ENCODE results near the gene ULK4.
"Not testable (repeated sequence)": the region's sequence is repeated elsewhere in the genome, so short reads cannot be mapped to it uniquely, and the experiment has no call there.

ULK4 gene

DNA sequence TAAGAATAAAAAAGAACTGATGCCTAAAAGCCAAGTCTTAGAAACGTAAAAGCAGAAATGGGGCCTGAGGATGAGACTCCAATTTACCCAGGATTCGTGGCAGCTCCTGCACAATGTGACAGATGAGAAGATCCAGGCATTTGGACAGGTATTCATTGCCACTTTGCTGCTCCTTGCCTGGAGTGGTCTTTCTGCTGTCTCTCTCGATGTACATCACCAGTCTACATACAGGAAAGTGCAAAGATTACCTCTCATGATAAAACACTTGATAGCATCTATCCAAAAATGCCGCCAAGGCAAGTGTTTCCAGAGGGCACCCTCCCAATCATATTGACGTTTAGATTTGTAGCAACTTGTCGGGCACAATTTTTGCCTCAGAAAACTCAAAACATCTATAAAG lies 244.3 kb downstream of the ULK4 start:
- no peaks in the 10 kb centered on the region for H3K9me3 ChIP-seq (ENCODE audit: control insufficient read depth, low read length)
- no peaks in the 10 kb centered on the region for H3K27me3 ChIP-seq (ENCODE audit: control insufficient read depth, insufficient read depth, low read length, poor library complexity, severe bottlenecking)
- 93 to 95% methylated on average over 6 of the region's 6 CpGs for WGBS, 2 experiments
- H3K36me3 ChIP-seq (ENCODE audit: control insufficient read depth, insufficient read depth, low read length), result no peaks in the 10 kb centered on the region
- H3K27ac ChIP-seq (ENCODE audit: insufficient read depth, low read depth, low read length, poor library complexity, severe bottlenecking), result no peak overlapping the region
- H3K4me3 ChIP-seq (ENCODE audit: insufficient read depth, low read depth, low read length), result no peak overlapping the region
- no peaks in the 10 kb centered on the region for H3K4me1 ChIP-seq (ENCODE audit: control insufficient read depth, insufficient read depth, low read length)

DNA sequence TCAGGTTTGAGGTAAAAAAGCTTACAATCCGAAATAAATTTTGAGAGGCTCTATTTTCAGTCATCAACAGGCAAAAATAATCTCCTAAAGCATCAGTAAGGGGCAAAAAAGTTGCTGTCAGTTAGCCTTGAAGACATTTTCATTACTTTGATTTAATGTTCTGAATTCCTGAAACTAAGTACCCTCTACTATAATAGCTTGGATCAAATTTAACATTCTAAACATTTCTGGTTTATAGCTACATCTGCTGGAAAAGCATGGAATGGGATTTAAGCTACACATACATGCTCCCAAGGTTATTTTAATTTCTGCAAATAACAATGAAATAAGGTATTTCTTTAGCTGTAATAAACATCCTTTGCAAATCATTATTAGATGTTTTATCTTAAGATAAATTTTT lies 245.4 kb downstream of the ULK4 start:
- H3K27ac ChIP-seq (ENCODE audit: insufficient read depth, low read depth, low read length, poor library complexity, severe bottlenecking), result no peak overlapping the region
- no peaks in the 10 kb centered on the region for H3K36me3 ChIP-seq (ENCODE audit: control insufficient read depth, insufficient read depth, low read length)
- no peaks in the 10 kb centered on the region for H3K4me1 ChIP-seq (ENCODE audit: control insufficient read depth, insufficient read depth, low read length)
- no peaks in the 10 kb centered on the region for H3K9me3 ChIP-seq (ENCODE audit: control insufficient read depth, low read length)
- 88 to 89% methylated on average over 1 of the region's 1 CpG for WGBS, 2 experiments
- H3K4me3 ChIP-seq (ENCODE audit: insufficient read depth, low read depth, low read length), result no peak overlapping the region
- no peaks in the 10 kb centered on the region for H3K27me3 ChIP-seq (ENCODE audit: control insufficient read depth, insufficient read depth, low read length, poor library complexity, severe bottlenecking)

DNA sequence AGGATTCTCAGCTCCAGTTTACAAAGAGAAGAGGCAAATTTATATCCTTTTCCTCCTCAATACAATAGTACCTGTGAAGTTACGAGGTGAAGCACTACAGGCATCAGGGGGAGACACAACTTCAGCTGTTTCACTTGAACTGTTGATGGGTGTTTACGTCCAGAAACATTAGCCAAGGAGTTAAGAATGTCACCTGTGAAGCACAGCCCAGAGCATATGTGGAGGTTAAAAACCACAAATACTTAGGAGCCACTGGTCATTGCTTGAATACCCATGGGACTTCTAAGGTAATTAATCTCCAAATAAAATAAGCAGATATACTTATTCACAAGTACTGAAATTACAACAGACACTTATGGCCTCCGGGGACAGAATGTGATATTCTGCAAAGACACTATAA lies 246.5 kb downstream of the ULK4 start:
- Histone ChIP-seq H3K4me3 (ENCODE audit: insufficient read depth, low read depth, low read length) (no peak overlapping the region), H3K27ac (ENCODE audit: insufficient read depth, low read depth, low read length, poor library complexity, severe bottlenecking) (no peak overlapping the region), H3K27me3 (ENCODE audit: control insufficient read depth, insufficient read depth, low read length, poor library complexity, severe bottlenecking) (no peaks in the 10 kb centered on the region), H3K36me3 (ENCODE audit: control insufficient read depth, insufficient read depth, low read length) (no peaks in the 10 kb centered on the region), H3K4me1 (ENCODE audit: control insufficient read depth, insufficient read depth, low read length) (no peaks in the 10 kb centered on the region), H3K9me3 (ENCODE audit: control insufficient read depth, low read length) (no peaks in the 10 kb centered on the region)
- WGBS, 2 experiments, result 93 to 98% methylated on average over 2 to 3 of the region's 3 CpGs

DNA sequence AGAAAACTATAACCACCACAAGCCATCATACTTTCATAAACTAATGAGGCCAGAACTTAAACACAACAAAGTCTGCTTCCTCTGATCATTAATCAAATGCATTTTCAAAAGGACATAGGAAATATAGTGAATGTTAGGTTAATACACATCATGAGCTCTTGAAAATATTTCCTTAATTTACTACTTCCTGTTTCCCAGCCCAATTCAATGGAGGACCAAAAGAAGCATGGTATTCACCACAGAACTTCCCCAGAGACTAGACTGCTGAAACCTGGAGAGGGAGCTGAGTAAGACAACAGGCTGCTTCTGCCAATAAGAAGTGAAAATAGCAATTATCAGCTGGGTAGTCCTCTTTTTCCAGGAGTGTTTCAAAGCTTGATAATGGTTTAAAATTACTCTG lies 250.3 kb downstream of the ULK4 start:
- no peaks in the 10 kb centered on the region for H3K4me1 ChIP-seq (ENCODE audit: control insufficient read depth, insufficient read depth, low read length)
- H3K27ac ChIP-seq (ENCODE audit: insufficient read depth, low read depth, low read length, poor library complexity, severe bottlenecking), result no peak overlapping the region
- no peak overlapping the region for H3K4me3 ChIP-seq (ENCODE audit: insufficient read depth, low read depth, low read length)
- no peaks in the 10 kb centered on the region for H3K36me3 ChIP-seq (ENCODE audit: control insufficient read depth, insufficient read depth, low read length)
- H3K9me3 ChIP-seq (ENCODE audit: control insufficient read depth, low read length), result no peaks in the 10 kb centered on the region
- no peaks in the 10 kb centered on the region for H3K27me3 ChIP-seq (ENCODE audit: control insufficient read depth, insufficient read depth, low read length, poor library complexity, severe bottlenecking)

DNA sequence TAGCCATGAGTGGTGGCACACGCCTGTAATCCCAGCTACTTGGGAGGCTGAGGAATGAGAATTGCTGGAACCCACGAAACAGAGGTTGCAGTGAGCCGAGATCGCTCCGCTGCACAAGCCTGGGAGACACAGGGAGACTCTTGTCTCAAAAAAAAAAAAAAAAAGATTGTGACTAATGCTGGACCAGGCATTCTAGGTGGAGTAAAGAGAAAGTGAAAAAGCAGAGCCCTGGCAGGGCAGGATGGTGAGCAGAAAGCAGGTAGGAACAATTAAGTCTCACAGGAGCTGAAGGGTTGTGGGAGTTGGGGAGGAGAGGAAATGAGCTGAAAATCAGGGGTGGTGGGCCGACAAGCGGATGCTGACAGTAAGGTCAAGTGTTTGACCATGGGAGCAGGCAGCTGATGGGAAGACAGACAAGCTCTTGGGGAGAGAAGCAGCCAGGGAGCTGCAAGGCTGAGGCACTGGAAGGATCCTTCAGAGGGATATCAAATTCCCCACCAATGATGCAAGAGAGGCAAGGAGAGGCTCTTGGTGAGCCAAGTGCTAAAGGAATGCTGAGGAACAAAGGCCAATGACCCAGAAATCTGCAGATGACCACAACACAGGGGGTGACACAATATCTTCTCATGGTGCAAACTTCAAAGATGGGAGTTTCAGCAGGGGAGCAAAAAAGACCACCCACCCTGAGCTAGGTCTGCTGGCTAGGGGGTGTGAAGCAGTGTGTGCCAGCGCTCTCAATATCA lies 251.1 kb downstream of the ULK4 start:
- no peak overlapping the region for H3K27ac ChIP-seq (ENCODE audit: insufficient read depth, low read depth, low read length, poor library complexity, severe bottlenecking)
- H3K4me1 ChIP-seq (ENCODE audit: control insufficient read depth, insufficient read depth, low read length), result no peaks in the 10 kb centered on the region
- WGBS, 2 experiments, result 87 to 88% methylated on average over 8 of the region's 8 CpGs
- no peak overlapping the region for H3K4me3 ChIP-seq (ENCODE audit: insufficient read depth, low read depth, low read length)
- no peaks in the 10 kb centered on the region for H3K9me3 ChIP-seq (ENCODE audit: control insufficient read depth, low read length)
- H3K36me3 ChIP-seq (ENCODE audit: control insufficient read depth, insufficient read depth, low read length), result no peaks in the 10 kb centered on the region
- no peaks in the 10 kb centered on the region for H3K27me3 ChIP-seq (ENCODE audit: control insufficient read depth, insufficient read depth, low read length, poor library complexity, severe bottlenecking)

DNA sequence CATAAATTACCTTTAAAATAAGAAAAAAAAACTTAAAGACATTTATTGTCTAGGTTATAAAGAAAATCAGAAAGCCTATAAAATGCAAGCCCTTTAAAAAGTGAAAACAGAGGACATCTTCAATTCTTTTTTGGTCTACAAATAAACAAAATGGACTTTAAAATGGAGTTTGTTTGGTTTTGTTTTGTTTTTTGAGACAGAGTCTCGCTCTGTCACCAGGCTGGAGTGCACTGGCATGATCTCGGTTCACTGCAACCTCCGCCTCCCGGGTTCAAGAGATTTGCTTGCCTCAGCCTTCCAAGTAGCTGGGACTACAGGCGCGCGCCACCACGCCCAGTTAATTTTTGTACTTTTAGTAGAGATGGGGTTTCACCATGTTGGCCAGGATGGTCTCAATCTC lies 252.7 kb downstream of the ULK4 start:
- H3K4me1 ChIP-seq (ENCODE audit: control insufficient read depth, insufficient read depth, low read length); H3K36me3 ChIP-seq (ENCODE audit: control insufficient read depth, insufficient read depth, low read length): not testable (repeated sequence)

DNA sequence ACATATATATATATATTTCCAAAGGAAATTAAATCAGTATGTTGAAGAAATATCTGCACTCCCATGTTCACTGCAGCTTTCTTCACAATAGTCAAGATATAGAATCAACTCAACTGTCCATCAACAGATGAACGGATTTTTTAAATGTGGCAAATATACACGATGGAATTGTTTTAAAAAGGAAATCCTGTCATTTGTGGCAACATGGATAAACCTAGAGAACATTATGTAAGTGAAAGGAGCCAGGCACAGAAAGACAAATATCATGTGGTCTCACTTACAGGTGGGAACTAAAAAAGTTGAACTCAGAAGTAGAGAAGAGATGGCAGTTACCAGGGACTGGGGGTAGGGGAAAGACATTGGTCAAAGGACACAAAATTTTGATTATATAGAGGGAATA lies 253.7 kb downstream of the ULK4 start:
- Histone ChIP-seq H3K4me1 (ENCODE audit: control insufficient read depth, insufficient read depth, low read length) (no peaks in the 10 kb centered on the region), H3K9me3 (ENCODE audit: control insufficient read depth, low read length) (no peaks in the 10 kb centered on the region), H3K27ac (ENCODE audit: insufficient read depth, low read depth, low read length, poor library complexity, severe bottlenecking) (no peak overlapping the region), H3K36me3 (ENCODE audit: control insufficient read depth, insufficient read depth, low read length) (no peaks in the 10 kb centered on the region), H3K27me3 (ENCODE audit: control insufficient read depth, insufficient read depth, low read length, poor library complexity, severe bottlenecking) (no peaks in the 10 kb centered on the region), H3K4me3 (ENCODE audit: insufficient read depth, low read depth, low read length) (no peak overlapping the region)
- 99 to 100% methylated on average over 1 to 2 of the region's 2 CpGs for WGBS, 2 experiments

More for the DNA sequence above, 252.7 kb downstream of the ULK4 start:
- not testable (repeated sequence) for H3K9me3 ChIP-seq (ENCODE audit: control insufficient read depth, low read length); H3K27me3 ChIP-seq (ENCODE audit: control insufficient read depth, insufficient read depth, low read length, poor library complexity, severe bottlenecking); H3K27ac ChIP-seq (ENCODE audit: insufficient read depth, low read depth, low read length, poor library complexity, severe bottlenecking); H3K4me3 ChIP-seq (ENCODE audit: insufficient read depth, low read depth, low read length)
- WGBS, 2 experiments, result 91 to 93% methylated on average over 8 of the region's 8 CpGs

DNA sequence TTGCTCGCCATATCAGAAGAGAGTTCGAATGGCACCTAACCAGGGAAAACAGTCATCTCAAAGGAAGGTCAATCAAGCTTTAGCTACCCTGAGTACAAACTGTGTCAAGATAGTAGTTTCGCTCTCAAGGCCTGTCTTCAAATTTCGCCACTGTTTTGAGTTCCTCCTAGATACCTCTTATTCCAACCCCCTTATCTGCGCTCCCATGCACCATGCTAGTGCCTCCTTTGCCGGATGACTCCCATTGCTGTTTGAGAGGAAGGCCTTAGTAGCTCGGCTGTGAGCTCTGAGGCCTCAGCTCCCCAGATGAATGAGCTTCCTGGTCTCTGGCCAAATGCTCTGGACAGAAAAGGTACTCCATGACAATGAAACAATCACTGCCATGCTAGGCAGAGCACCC lies 256.0 kb downstream of the ULK4 start:
- Histone ChIP-seq H3K4me3 (ENCODE audit: insufficient read depth, low read depth, low read length) (no peak overlapping the region), H3K9me3 (ENCODE audit: control insufficient read depth, low read length) (no peaks in the 10 kb centered on the region), H3K27me3 (ENCODE audit: control insufficient read depth, insufficient read depth, low read length, poor library complexity, severe bottlenecking) (no peaks in the 10 kb centered on the region), H3K36me3 (ENCODE audit: control insufficient read depth, insufficient read depth, low read length) (no peaks in the 10 kb centered on the region), H3K4me1 (ENCODE audit: control insufficient read depth, insufficient read depth, low read length) (no peaks in the 10 kb centered on the region), H3K27ac (ENCODE audit: insufficient read depth, low read depth, low read length, poor library complexity, severe bottlenecking) (no peak overlapping the region)
- WGBS, 2 experiments, result 94 to 95% methylated on average over 7 of the region's 7 CpGs

DNA sequence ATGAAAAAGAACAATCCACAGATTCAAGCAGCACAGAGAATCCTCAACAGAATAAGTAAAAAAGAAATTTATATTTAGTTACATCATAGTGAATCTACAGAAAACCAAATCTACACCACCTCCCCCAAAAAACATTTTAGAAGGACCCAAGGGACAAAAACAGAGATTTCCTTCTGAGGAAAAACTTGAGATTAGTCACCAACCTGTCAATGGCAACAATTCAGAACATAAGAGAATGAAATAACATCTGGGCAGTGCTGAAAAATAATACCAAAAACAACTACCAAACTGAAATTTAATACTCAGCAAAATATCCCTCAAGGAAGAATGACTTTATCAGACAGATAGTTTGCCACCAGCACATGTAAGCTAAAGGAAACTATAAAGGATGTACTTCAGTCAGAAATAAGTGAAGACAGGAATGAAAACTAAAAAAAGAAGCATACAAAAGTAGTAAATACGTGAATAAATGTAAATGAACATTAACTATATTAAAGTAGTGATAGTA lies 260.7 kb downstream of the ULK4 start:
- Histone ChIP-seq H3K36me3 (ENCODE audit: control insufficient read depth, insufficient read depth, low read length) (no peaks in the 10 kb centered on the region), H3K27ac (ENCODE audit: insufficient read depth, low read depth, low read length, poor library complexity, severe bottlenecking) (no peak overlapping the region), H3K4me1 (ENCODE audit: control insufficient read depth, insufficient read depth, low read length) (no peaks in the 10 kb centered on the region), H3K27me3 (ENCODE audit: control insufficient read depth, insufficient read depth, low read length, poor library complexity, severe bottlenecking) (no peaks in the 10 kb centered on the region), H3K4me3 (ENCODE audit: insufficient read depth, low read depth, low read length) (no peak overlapping the region), H3K9me3 (ENCODE audit: control insufficient read depth, low read length) (no peaks in the 10 kb centered on the region)
- WGBS, 2 experiments, result 67% methylated on average over 1 of the region's 1 CpG; no CpG with 5 or more reads in 1 of the 2 experiments

DNA sequence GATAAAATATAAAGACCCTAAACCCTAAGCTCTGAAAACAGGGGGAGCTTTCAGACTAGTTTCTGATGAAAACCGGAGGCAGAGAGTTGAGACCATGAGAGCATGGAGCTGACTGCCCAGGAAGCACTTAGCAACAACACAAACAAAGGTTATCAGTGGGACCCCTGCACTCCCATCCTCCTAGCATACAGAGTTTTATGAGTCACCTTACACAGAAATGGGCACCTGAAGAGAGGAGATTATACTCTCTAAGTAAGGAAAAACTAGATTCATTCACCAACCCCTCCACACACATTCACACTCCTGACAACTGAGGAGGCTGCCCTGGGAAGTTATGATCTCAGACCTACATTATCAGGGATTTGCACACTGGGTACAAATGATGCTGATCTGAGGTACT lies 261.7 kb downstream of the ULK4 start:
- no peaks in the 10 kb centered on the region for H3K4me1 ChIP-seq (ENCODE audit: control insufficient read depth, insufficient read depth, low read length)
- H3K36me3 ChIP-seq (ENCODE audit: control insufficient read depth, insufficient read depth, low read length), result no peaks in the 10 kb centered on the region
- WGBS, 2 experiments, result 87 to 92% methylated on average over 1 of the region's 1 CpG
- no peaks in the 10 kb centered on the region for H3K27me3 ChIP-seq (ENCODE audit: control insufficient read depth, insufficient read depth, low read length, poor library complexity, severe bottlenecking)
- no peak overlapping the region for H3K27ac ChIP-seq (ENCODE audit: insufficient read depth, low read depth, low read length, poor library complexity, severe bottlenecking)
- no peak overlapping the region for H3K4me3 ChIP-seq (ENCODE audit: insufficient read depth, low read depth, low read length)
- H3K9me3 ChIP-seq (ENCODE audit: control insufficient read depth, low read length), result no peaks in the 10 kb centered on the region
